HPDE6-E6E7 (cell line): ENCODE measurements around the gene RILPL1.

ENCODE experiments used
- DNase-seq: peaks from one replicate; pipeline ENCODE4 v3.0.0; 2011; ENCODE audit warnings: missing footprints; ENCODE audit errors: extremely low spot score

RILPL1 gene

GRCh38 chr12:123428591-123428990, 104.9 kb downstream of the RILPL1 start:
- DNase-seq = no peak

DNA sequence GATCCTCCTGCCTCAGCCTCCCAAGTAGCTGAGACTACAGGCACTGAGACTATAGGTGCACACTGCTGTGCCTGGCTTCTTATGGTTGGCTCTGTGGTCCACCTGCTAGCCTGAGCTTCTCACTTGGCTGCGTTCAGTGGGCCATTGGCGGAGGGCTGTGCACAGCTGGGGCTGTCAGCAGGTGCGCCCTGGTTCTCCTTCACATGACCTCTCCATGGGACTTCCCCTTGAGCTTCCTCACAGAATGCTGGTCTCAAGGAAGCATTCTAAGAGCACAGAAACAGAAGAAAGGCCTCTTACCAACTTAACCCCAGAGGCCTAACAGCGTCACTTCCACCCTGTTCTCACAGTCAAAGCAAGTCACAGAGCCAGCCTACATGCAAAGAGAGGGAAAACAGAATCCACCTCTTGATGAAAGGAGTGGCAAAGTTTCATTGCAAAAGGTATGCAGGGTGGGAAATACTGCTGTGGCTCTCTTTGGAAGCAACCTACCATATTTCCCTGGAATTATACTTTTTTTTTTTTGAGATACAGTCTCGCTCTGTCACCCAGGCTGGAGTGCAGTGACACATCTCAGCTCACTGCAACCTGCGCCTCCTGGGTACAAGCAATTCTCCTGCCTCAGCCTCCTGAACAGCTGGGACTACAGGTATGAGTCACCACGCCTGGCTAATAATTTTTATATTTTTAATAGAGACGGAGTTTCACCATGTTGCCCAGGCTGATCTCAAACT, 106.3 kb downstream of the RILPL1 start:
- no peak for DNase-seq

DNA sequence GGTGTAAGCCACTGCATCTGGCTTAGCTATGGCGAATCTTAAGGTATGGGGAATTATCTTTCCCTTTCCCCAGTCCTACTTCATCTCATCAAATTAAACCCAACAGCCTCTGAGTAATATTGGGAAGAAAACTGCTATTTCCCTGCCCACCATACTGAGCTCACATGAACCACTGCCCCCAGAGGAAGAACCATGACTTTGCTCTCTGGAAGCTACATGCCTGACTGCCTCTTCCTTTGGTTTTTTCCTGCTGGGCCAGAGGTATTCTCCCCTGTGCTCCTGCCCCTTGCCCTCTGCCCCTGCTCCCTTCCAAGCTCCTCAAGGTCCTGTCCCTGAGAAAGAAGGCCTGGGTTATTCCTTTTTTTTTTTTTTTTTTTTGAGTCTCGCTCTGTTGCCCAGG, 112.2 kb downstream of the RILPL1 start:
- no peak for DNase-seq
